ENCODE data around the gene OLA1.

- TF ChIP-seq CTCF (conservative IDR thresholded peaks at IDR 0.05; ENCODE audit: low read depth, low read length) (peak; percentile 30; the same call in 1 of the 2 replicates), EZH2 (IDR thresholded peaks at IDR 0.05; ENCODE audit: low read length, unreplicated experiment) (no peak), EZH2phosphoT487 (IDR thresholded peaks at IDR 0.05; ENCODE audit: borderline replicate concordance, low read length) (no peak)
Measured at GRCh38 chr2:174076040-174076439, 172.3 kb downstream of the OLA1 start.

Data from PC-3 (cell line).